Measurements from ENCODE around the gene ZMIZ1. TPM values are rescaled to one million over a fixed set of nuclear protein-coding genes. Genes with fewer than 3 reads are reported as not detected.

Gene ZMIZ1
- total RNA-seq, 2 donors from 2014 or later = 32.9 to 82.6 TPM

GRCh38 chr10:79210672-79211071 is 141.9 kb downstream of the ZMIZ1 start:
- Mint-ChIP-seq H3K27me3 (no peaks in the 10 kb centered on the region), H3K27ac (peak overlapping the region; percentile 46), H3K9me3 (no peaks in the 10 kb centered on the region), H3K4me1 (no peaks in the 10 kb centered on the region), H3K36me3 (ENCODE audit: low read depth) (peaks cover 14% of the 10 kb centered on the region), H3K4me3 (no peak overlapping the region)
- ATAC-seq (replicated peaks) = no peak

- H3K4me3 Mint-ChIP-seq = no peak overlapping the region
Measured at GRCh38 chr10:79211616-79212015, 142.8 kb downstream of the ZMIZ1 start.

DNA sequence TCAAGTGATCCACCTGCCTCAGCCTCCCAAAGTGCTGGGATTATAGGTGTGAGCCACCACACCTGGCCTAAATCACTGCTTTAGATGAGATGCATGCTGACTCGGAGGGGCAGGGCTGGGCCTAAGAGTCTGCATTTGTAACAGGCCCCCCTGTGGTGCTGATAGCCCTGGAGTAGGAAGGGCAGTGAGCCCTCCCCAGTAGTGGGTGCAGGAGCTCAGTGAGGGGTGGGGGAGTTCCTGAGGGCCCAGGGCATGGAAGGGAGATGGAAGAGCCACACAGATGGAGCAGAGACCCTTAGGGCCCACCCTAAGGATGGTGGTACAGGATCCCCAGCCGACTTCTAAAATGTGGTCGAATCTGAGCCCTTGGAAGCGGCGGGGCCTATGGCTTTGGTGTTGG is 146.8 kb downstream of the ZMIZ1 start:
- H3K36me3 Mint-ChIP-seq (ENCODE audit: low read depth) = peaks cover 25% of the 10 kb centered on the region
- H3K4me3 Mint-ChIP-seq = no peak overlapping the region
- H3K9me3 Mint-ChIP-seq = no peaks in the 10 kb centered on the region
- no peaks in the 10 kb centered on the region for H3K27me3 Mint-ChIP-seq
- no peak for ATAC-seq (replicated peaks)
- no peaks in the 10 kb centered on the region for H3K4me1 Mint-ChIP-seq
- H3K27ac Mint-ChIP-seq = no peak overlapping the region

More at GRCh38 chr10:79211616-79212015, 142.8 kb downstream of the ZMIZ1 start:
- no peak for ATAC-seq (replicated peaks)
- Mint-ChIP-seq H3K27ac (no peak overlapping the region), H3K9me3 (no peaks in the 10 kb centered on the region), H3K27me3 (no peaks in the 10 kb centered on the region), H3K4me1 (no peaks in the 10 kb centered on the region), H3K36me3 (ENCODE audit: low read depth) (peaks cover 22% of the 10 kb centered on the region)

- H3K27ac Mint-ChIP-seq = no peak overlapping the region
- H3K27me3 Mint-ChIP-seq = no peaks in the 10 kb centered on the region
- H3K9me3 Mint-ChIP-seq = no peaks in the 10 kb centered on the region
- no peak for ATAC-seq (replicated peaks)
- no peak overlapping the region for H3K4me3 Mint-ChIP-seq
- no peaks in the 10 kb centered on the region for H3K4me1 Mint-ChIP-seq
- H3K36me3 Mint-ChIP-seq (ENCODE audit: low read depth) = peaks cover 25% of the 10 kb centered on the region
Measured at GRCh38 chr10:79219322-79219957, 150.7 kb downstream of the ZMIZ1 start.

GRCh38 chr10:79220307-79220706 is 151.5 kb downstream of the ZMIZ1 start:
- no peak overlapping the region for H3K27ac Mint-ChIP-seq
- no peak overlapping the region for H3K4me3 Mint-ChIP-seq
- H3K27me3 Mint-ChIP-seq = no peaks in the 10 kb centered on the region
- peaks cover 23% of the 10 kb centered on the region for H3K36me3 Mint-ChIP-seq (ENCODE audit: low read depth)
- H3K4me1 Mint-ChIP-seq = no peaks in the 10 kb centered on the region
- no peaks in the 10 kb centered on the region for H3K9me3 Mint-ChIP-seq
- no peak for ATAC-seq (replicated peaks)

GRCh38 chr10:79221110-79222051 is 152.6 kb downstream of the ZMIZ1 start:
- Mint-ChIP-seq H3K27ac (peak overlapping the region; percentile 38), H3K36me3 (ENCODE audit: low read depth) (peaks cover 12% of the 10 kb centered on the region)

GRCh38 chr10:79222186-79222585 is 153.4 kb downstream of the ZMIZ1 start:
- Mint-ChIP-seq H3K4me3 (no peak overlapping the region), H3K27ac (no peak overlapping the region), H3K27me3 (no peaks in the 10 kb centered on the region), H3K9me3 (no peaks in the 10 kb centered on the region), H3K36me3 (ENCODE audit: low read depth) (peaks cover 6% of the 10 kb centered on the region), H3K4me1 (no peaks in the 10 kb centered on the region)
- no peak for ATAC-seq (replicated peaks)

More at GRCh38 chr10:79221110-79222051, 152.6 kb downstream of the ZMIZ1 start:
- no peaks in the 10 kb centered on the region for H3K9me3 Mint-ChIP-seq
- ATAC-seq (replicated peaks) = no peak
- no peaks in the 10 kb centered on the region for H3K27me3 Mint-ChIP-seq
- no peak overlapping the region for H3K4me3 Mint-ChIP-seq
- no peaks in the 10 kb centered on the region for H3K4me1 Mint-ChIP-seq

DNA sequence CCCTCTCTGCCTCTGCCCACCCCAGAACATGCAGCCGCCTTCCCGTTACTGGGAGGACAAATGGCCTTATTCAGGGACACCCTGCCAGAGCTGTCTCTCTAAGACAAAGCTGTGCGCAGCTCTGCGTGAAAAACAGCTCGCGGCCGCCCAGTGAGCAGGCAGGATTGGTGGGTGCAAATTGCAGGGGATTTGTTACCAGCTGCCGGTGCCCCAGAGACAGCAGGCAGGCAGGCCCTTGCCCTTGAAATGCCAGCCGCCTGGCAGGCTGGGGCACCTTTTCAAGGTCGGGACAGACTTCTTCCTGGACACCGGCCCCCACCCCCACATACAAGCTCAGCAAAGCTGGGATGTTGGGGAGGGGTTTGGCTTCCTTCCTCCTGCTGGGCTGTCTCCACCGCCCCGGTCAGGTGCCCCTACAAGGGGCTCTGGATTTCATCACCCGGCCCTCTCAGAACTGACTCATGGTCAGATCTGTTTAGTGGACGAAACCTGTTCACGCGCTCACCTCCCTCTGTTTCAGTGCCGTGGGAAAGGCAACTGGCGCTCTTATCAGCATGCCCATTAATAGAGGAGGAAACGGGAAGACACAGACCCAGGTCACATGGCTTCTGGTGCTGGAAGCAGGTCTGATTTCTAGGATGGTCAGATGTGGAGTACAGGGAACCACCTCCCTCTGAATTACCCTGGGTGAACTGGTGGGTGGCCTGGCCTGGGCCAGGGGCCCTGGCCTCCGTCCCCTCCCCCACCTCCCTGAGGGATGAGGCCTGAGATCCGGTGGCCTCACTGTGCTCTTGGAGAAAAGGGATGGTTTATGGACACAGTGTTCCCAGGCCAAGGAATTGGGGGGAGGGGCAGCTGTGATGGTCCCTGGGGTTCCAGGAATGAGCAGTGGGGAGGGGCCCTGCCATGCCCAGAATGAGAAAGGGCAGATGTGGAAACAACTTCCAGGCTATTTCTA is 154.6 kb downstream of the ZMIZ1 start:
- ATAC-seq (replicated peaks) = no peak
- H3K27ac Mint-ChIP-seq = no peak overlapping the region
- no peaks in the 10 kb centered on the region for H3K36me3 Mint-ChIP-seq (ENCODE audit: low read depth)
- no peak overlapping the region for H3K4me3 Mint-ChIP-seq
- H3K9me3 Mint-ChIP-seq = no peaks in the 10 kb centered on the region
- H3K4me1 Mint-ChIP-seq = peaks cover 4% of the 10 kb centered on the region
- H3K27me3 Mint-ChIP-seq = no peaks in the 10 kb centered on the region

- H3K27me3 Mint-ChIP-seq = no peaks in the 10 kb centered on the region
- peaks cover 4% of the 10 kb centered on the region for H3K4me1 Mint-ChIP-seq
- no peaks in the 10 kb centered on the region for H3K9me3 Mint-ChIP-seq
- no peak overlapping the region for H3K4me3 Mint-ChIP-seq
- no peak overlapping the region for H3K27ac Mint-ChIP-seq
- no peaks in the 10 kb centered on the region for H3K36me3 Mint-ChIP-seq (ENCODE audit: low read depth)
- ATAC-seq (replicated peaks) = no peak
Measured at GRCh38 chr10:79224263-79224949, 155.6 kb downstream of the ZMIZ1 start.

GRCh38 chr10:79224992-79225391 is 156.2 kb downstream of the ZMIZ1 start:
- H3K27ac Mint-ChIP-seq = no peak overlapping the region
- H3K36me3 Mint-ChIP-seq (ENCODE audit: low read depth) = no peaks in the 10 kb centered on the region
- H3K4me1 Mint-ChIP-seq = peaks cover 4% of the 10 kb centered on the region
- ATAC-seq (replicated peaks) = no peak
- no peaks in the 10 kb centered on the region for H3K27me3 Mint-ChIP-seq
- no peak overlapping the region for H3K4me3 Mint-ChIP-seq
- H3K9me3 Mint-ChIP-seq = no peaks in the 10 kb centered on the region

- H3K4me3 Mint-ChIP-seq = no peak overlapping the region
- H3K9me3 Mint-ChIP-seq = no peaks in the 10 kb centered on the region
- no peak for ATAC-seq (replicated peaks)
- H3K27me3 Mint-ChIP-seq = no peaks in the 10 kb centered on the region
- peaks cover 4% of the 10 kb centered on the region for H3K4me1 Mint-ChIP-seq
- peak overlapping the region; percentile 38 for H3K27ac Mint-ChIP-seq
- no peaks in the 10 kb centered on the region for H3K36me3 Mint-ChIP-seq (ENCODE audit: low read depth)
Measured at GRCh38 chr10:79226391-79227245, 157.9 kb downstream of the ZMIZ1 start.

GRCh38 chr10:79229071-79229541 is 160.3 kb downstream of the ZMIZ1 start:
- Mint-ChIP-seq H3K36me3 (ENCODE audit: low read depth) (no peaks in the 10 kb centered on the region), H3K27ac (peak overlapping the region; percentile 13), H3K4me1 (peaks cover 7% of the 10 kb centered on the region), H3K4me3 (no peak overlapping the region), H3K9me3 (no peaks in the 10 kb centered on the region), H3K27me3 (no peaks in the 10 kb centered on the region)
- no peak for ATAC-seq (replicated peaks)

DNA sequence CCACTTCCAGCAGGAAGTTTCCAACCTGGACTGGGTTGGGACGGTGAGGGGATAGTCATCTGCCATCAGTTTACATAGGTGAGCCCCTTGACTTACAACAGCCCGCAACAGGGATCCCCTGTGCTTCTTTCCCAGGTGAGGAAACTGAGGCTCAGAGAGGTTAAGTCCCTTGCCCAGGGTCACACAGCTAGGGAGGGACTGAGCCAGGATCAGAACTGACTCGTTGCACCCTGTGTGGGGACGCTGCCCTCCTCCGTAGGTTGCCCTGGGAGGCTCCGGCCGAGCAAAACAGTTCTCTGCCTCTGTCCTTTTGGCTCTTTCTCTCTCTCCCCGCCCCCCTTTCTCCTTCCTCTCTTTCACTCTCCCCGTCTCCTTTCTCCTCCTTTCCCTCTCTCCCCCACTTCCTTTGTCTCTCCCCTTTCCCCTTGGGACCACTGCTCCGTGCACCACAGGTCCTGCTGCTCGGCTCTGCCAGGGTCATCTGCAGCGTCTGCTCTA is 161.1 kb downstream of the ZMIZ1 start:
- H3K9me3 Mint-ChIP-seq = no peaks in the 10 kb centered on the region
- no peaks in the 10 kb centered on the region for H3K36me3 Mint-ChIP-seq (ENCODE audit: low read depth)
- no peak for ATAC-seq (replicated peaks)
- H3K4me3 Mint-ChIP-seq = no peak overlapping the region
- H3K4me1 Mint-ChIP-seq = peaks cover 8% of the 10 kb centered on the region
- no peak overlapping the region for H3K27ac Mint-ChIP-seq
- no peaks in the 10 kb centered on the region for H3K27me3 Mint-ChIP-seq
